ENCODE results near the gene ARID1B. TPM values are rescaled to one million over a fixed set of nuclear protein-coding genes. Genes with fewer than 3 reads are reported as not detected.

The ARID1B gene
- total RNA-seq, 2 donors from 2014 or later, result 53.1 to 69.5 TPM

GRCh38 chr6:157222201-157222981, 445.2 kb downstream of the ARID1B start:
- Mint-ChIP-seq H3K36me3 (peaks cover 0 to 6% of the 10 kb centered on the region in 2 donors), H3K9me3 (no peaks in the 10 kb centered on the region), H3K27ac (peak overlapping the region; percentile 84 to 85)
- DNase-seq (ENCODE audit: low spot score in 2 of 2) (no peak), ATAC-seq (no peak)

GRCh38 chr6:157223021-157223430, 445.8 kb downstream of the ARID1B start:
- Mint-ChIP-seq H3K9me3 (no peaks in the 10 kb centered on the region), H3K27ac (no peak overlapping the region), H3K36me3 (peaks cover 0 to 6% of the 10 kb centered on the region in 2 donors)
- no peak for ATAC-seq
- DNase-seq (ENCODE audit: low spot score in 2 of 2), result no peak

GRCh38 chr6:157223511-157223910, 446.3 kb downstream of the ARID1B start:
- Mint-ChIP-seq H3K27ac (no peak overlapping the region), H3K36me3 (peaks cover 0 to 6% of the 10 kb centered on the region in 2 donors), H3K9me3 (no peaks in the 10 kb centered on the region)
- no peak for ATAC-seq
- DNase-seq (ENCODE audit: low spot score in 2 of 2), result no peak

- Mint-ChIP-seq H3K9me3 (no peaks in the 10 kb centered on the region), H3K27ac (no peak overlapping the region), H3K36me3 (peaks cover 0 to 6% of the 10 kb centered on the region in 2 donors)
- ATAC-seq (no peak), DNase-seq (ENCODE audit: low spot score in 2 of 2) (no peak)
These were observed 447.2 kb downstream of the ARID1B start for GRCh38 chr6:157224178-157224950.

GRCh38 chr6:157224951-157225574, 447.9 kb downstream of the ARID1B start:
- ATAC-seq (no peak), DNase-seq (ENCODE audit: low spot score in 2 of 2) (no peak)
- Mint-ChIP-seq H3K27ac (no peak overlapping the region), H3K9me3 (no peaks in the 10 kb centered on the region), H3K36me3 (peaks cover 0 to 6% of the 10 kb centered on the region in 2 donors)

- DNase-seq (ENCODE audit: low spot score in 2 of 2) (no peak), ATAC-seq (no peak)
- Mint-ChIP-seq H3K27ac (no peak overlapping the region), H3K9me3 (no peaks in the 10 kb centered on the region), H3K36me3 (peaks cover 0 to 6% of the 10 kb centered on the region in 2 donors)
These were observed 448.4 kb downstream of the ARID1B start for GRCh38 chr6:157225575-157225995.

GRCh38 chr6:157226026-157226625, 448.9 kb downstream of the ARID1B start:
- DNase-seq (ENCODE audit: low spot score in 2 of 2), result no peak
- Mint-ChIP-seq H3K36me3 (peaks cover 0 to 6% of the 10 kb centered on the region in 2 donors), H3K27ac (peak overlapping the region in 1 of 2 donors; percentile 52), H3K9me3 (no peaks in the 10 kb centered on the region)
- ATAC-seq, result no peak

GRCh38 chr6:157226761-157227160, 449.6 kb downstream of the ARID1B start:
- no peaks in the 10 kb centered on the region for H3K36me3 Mint-ChIP-seq
- H3K27ac Mint-ChIP-seq, result no peak overlapping the region
- no peaks in the 10 kb centered on the region for H3K9me3 Mint-ChIP-seq
- DNase-seq (ENCODE audit: low spot score in 2 of 2) (no peak), ATAC-seq (no peak)

GRCh38 chr6:157227202-157228166, 450.3 kb downstream of the ARID1B start:
- DNase-seq (ENCODE audit: low spot score in 2 of 2), result no peak
- Mint-ChIP-seq H3K36me3 (no peaks in the 10 kb centered on the region), H3K27ac (no peak overlapping the region), H3K9me3 (no peaks in the 10 kb centered on the region)
- ATAC-seq, result peak in 1 of 2 donors; percentile 44

- no peaks in the 10 kb centered on the region for H3K9me3 Mint-ChIP-seq
- ATAC-seq (no peak), DNase-seq (ENCODE audit: low spot score in 2 of 2) (no peak)
- H3K36me3 Mint-ChIP-seq, result no peaks in the 10 kb centered on the region
- H3K27ac Mint-ChIP-seq, result peak overlapping the region in 1 of 2 donors; percentile 35
These were observed 451.4 kb downstream of the ARID1B start for GRCh38 chr6:157228426-157229131.

- peak overlapping the region in 1 of 2 donors; percentile 35 for H3K27ac Mint-ChIP-seq
- ATAC-seq (no peak), DNase-seq (ENCODE audit: low spot score in 2 of 2) (no peak)
- H3K36me3 Mint-ChIP-seq, result no peaks in the 10 kb centered on the region
- H3K9me3 Mint-ChIP-seq, result no peaks in the 10 kb centered on the region
These were observed 452.0 kb downstream of the ARID1B start for GRCh38 chr6:157229132-157229618.

GRCh38 chr6:157229713-157230112, 452.5 kb downstream of the ARID1B start:
- Mint-ChIP-seq H3K9me3 (no peaks in the 10 kb centered on the region), H3K36me3 (no peaks in the 10 kb centered on the region), H3K27ac (no peak overlapping the region)
- ATAC-seq, result no peak
- DNase-seq (ENCODE audit: low spot score in 2 of 2), result no peak

GRCh38 chr6:157230910-157231309, 453.7 kb downstream of the ARID1B start:
- Mint-ChIP-seq H3K36me3 (peaks cover 4 to 5% of the 10 kb centered on the region in 2 donors), H3K27ac (no peak overlapping the region), H3K9me3 (no peaks in the 10 kb centered on the region)
- ATAC-seq, result no peak
- no peak for DNase-seq (ENCODE audit: low spot score in 2 of 2)

GRCh38 chr6:157232161-157232895, 455.1 kb downstream of the ARID1B start:
- DNase-seq (ENCODE audit: low spot score in 2 of 2) (no peak), ATAC-seq (no peak)
- Mint-ChIP-seq H3K27ac (no peak overlapping the region), H3K36me3 (peaks cover 4 to 5% of the 10 kb centered on the region in 2 donors), H3K9me3 (no peaks in the 10 kb centered on the region)
